ENCODE results near the gene FAM163A. TPM values are rescaled to one million over a fixed set of nuclear protein-coding genes. Genes with fewer than 3 reads are reported as not detected.

The FAM163A gene
- total RNA-seq, 4 donors from 2014 or later, result 0.16 TPM; not detected in 3

DNA sequence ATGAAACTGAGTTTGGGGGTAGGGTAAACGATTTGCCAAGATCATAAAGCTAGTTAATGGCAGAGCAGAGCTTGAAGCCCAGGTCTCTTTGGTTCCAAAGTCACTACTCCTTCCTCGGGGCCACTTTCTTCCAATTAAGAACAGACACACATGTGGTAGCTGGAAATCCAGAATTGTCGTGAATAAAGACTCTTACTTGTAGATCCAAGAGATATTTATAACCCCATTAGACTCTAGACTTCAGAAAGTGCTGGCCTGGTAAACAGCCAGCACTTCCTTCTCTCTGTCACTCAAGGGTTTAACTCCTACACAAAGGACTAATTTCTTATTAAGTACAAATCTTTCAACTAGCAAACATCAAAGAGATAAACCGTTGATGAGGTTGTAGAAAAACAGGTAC lies 2.7 kb downstream of the FAM163A start:
- intact Hi-C loops (cut with DNase I; ENCODE audit: low total_unique reads) (no loop called here), in situ Hi-C loops (cut with MboI; ENCODE audit: low sequenced_read_pairs in 4 of 4) (no loop called here)
- DNase-seq (no peak), ATAC-seq (no peak)
- Histone ChIP-seq H3K27ac (no peak overlapping the region), H3K27me3 (peaks cover 37 to 54% (median 38%) of the 10 kb centered on the region in 3 donors), H3K9me3 (no peaks in the 10 kb centered on the region), H3K36me3 (no peaks in the 10 kb centered on the region), H3K4me3 (no peak overlapping the region), H3K4me1 (no peaks in the 10 kb centered on the region)
- TF ChIP-seq POLR2A (IDR thresholded peaks at IDR 0.05) (no peak), CTCF (IDR thresholded peaks at IDR 0.05 in 4 of 5, conservative IDR thresholded peaks at IDR 0.05 in 1 of 5) (no peak)

GRCh38 chr1:179747611-179748010 lies 4.5 kb downstream of the FAM163A start:
- no peak for DNase-seq
- ATAC-seq, result no peak
- Histone ChIP-seq H3K27me3 (peaks cover 23 to 35% (median 24%) of the 10 kb centered on the region in 3 donors), H3K36me3 (no peaks in the 10 kb centered on the region), H3K27ac (no peak overlapping the region), H3K4me3 (no peak overlapping the region), H3K4me1 (no peaks in the 10 kb centered on the region), H3K9me3 (no peaks in the 10 kb centered on the region)
- intact Hi-C loops (cut with DNase I; ENCODE audit: low total_unique reads) (no loop called here), in situ Hi-C loops (cut with MboI; ENCODE audit: low sequenced_read_pairs in 4 of 4) (no loop called here)
- TF ChIP-seq POLR2A (IDR thresholded peaks at IDR 0.05) (no peak), CTCF (IDR thresholded peaks at IDR 0.05 in 4 of 5, conservative IDR thresholded peaks at IDR 0.05 in 1 of 5) (no peak)

GRCh38 chr1:179748772-179749171 lies 5.7 kb downstream of the FAM163A start:
- DNase-seq (no peak), ATAC-seq (no peak)
- no peaks in the 10 kb centered on the region for H3K36me3 ChIP-seq
- H3K4me1 ChIP-seq, result no peaks in the 10 kb centered on the region
- in situ Hi-C loops (cut with MboI; ENCODE audit: low sequenced_read_pairs in 4 of 4), result no loop called here
- no peak overlapping the region for H3K4me3 ChIP-seq
- no peaks in the 10 kb centered on the region for H3K9me3 ChIP-seq
- TF ChIP-seq POLR2A (IDR thresholded peaks at IDR 0.05) (no peak), CTCF (IDR thresholded peaks at IDR 0.05 in 4 of 5, conservative IDR thresholded peaks at IDR 0.05 in 1 of 5) (no peak)
- intact Hi-C loops (cut with DNase I; ENCODE audit: low total_unique reads), result no loop called here
- no peak overlapping the region for H3K27ac ChIP-seq
- peaks cover 15 to 23% (median 15%) of the 10 kb centered on the region in 3 donors for H3K27me3 ChIP-seq

GRCh38 chr1:179750630-179751029 lies 7.5 kb downstream of the FAM163A start:
- in situ Hi-C loops (cut with MboI; ENCODE audit: low sequenced_read_pairs in 4 of 4), result no loop called here
- Histone ChIP-seq H3K4me1 (no peaks in the 10 kb centered on the region), H3K36me3 (no peaks in the 10 kb centered on the region), H3K9me3 (no peaks in the 10 kb centered on the region), H3K27me3 (peaks cover 0 to 6% (median 0%) of the 10 kb centered on the region in 3 donors), H3K27ac (no peak overlapping the region), H3K4me3 (no peak overlapping the region)
- intact Hi-C loops (cut with DNase I; ENCODE audit: low total_unique reads), result no loop called here
- TF ChIP-seq POLR2A (IDR thresholded peaks at IDR 0.05) (no peak), CTCF (IDR thresholded peaks at IDR 0.05 in 4 of 5, conservative IDR thresholded peaks at IDR 0.05 in 1 of 5) (no peak)
- DNase-seq (no peak), ATAC-seq (no peak)

GRCh38 chr1:179753061-179753460 lies 10.0 kb downstream of the FAM163A start:
- Histone ChIP-seq H3K27ac (no peak overlapping the region), H3K4me3 (no peak overlapping the region), H3K36me3 (no peaks in the 10 kb centered on the region), H3K4me1 (no peaks in the 10 kb centered on the region), H3K27me3 (no peaks in the 10 kb centered on the region), H3K9me3 (no peaks in the 10 kb centered on the region)
- intact Hi-C loops (cut with DNase I; ENCODE audit: low total_unique reads) (no loop called here), in situ Hi-C loops (cut with MboI; ENCODE audit: low sequenced_read_pairs in 4 of 4) (no loop called here)
- DNase-seq (no peak), ATAC-seq (no peak)
- TF ChIP-seq POLR2A (IDR thresholded peaks at IDR 0.05) (no peak), CTCF (IDR thresholded peaks at IDR 0.05 in 4 of 5, conservative IDR thresholded peaks at IDR 0.05 in 1 of 5) (no peak)
